ENCODE data around the gene CCL3. TPM values are rescaled to one million over a fixed set of nuclear protein-coding genes. Genes with fewer than 3 reads are reported as not detected.

Gene CCL3
- total and polyA plus RNA-seq, 2 of the 4 experiments (the other 2 are of a cell fraction) = not detected

- no peak overlapping the region for H3K4me2 ChIP-seq (ENCODE audit: low read depth, low read length)
- H2AK5ac ChIP-seq (ENCODE audit: low read depth, low read length) = no peak overlapping the region
- H2AFZ ChIP-seq (replicated peaks; ENCODE audit: low read length, poor library complexity) = no peak overlapping the region
- dilution Hi-C loops (cut with HindIII; ENCODE audit: low sequenced_read_pairs, unreplicated experiment) (no loop called here), in situ Hi-C loops (cut with MboI; ENCODE audit: low sequenced_read_pairs) (no loop called here), intact Hi-C loops (cut with micrococcal nuclease) (no loop called here)
- TF ChIP-seq FOS (IDR thresholded peaks at IDR 0.05; ENCODE audit: low read depth, low read length) (no peak), ELK1 (IDR thresholded peaks at IDR 0.05; ENCODE audit: borderline replicate concordance, low read depth, low read length) (no peak), MAFK (IDR thresholded peaks at IDR 0.05; ENCODE audit: low read depth, low read length) (no peak), CEBPB (IDR thresholded peaks at IDR 0.05; ENCODE audit: low read depth, low read length) (no peak), BHLHE40 (IDR thresholded peaks at IDR 0.05; ENCODE audit: low read depth, low read length) (no peak), CHD1 (IDR thresholded peaks at IDR 0.05; ENCODE audit: low read depth, low read length) (no peak), NFE2L2 (IDR thresholded peaks at IDR 0.05; ENCODE audit: low read depth, low read length) (no peak), RFX5 (IDR thresholded peaks at IDR 0.05; ENCODE audit: low read depth, low read length) (no peak), POLR2A (IDR thresholded peaks at IDR 0.05; ENCODE audit: low read depth, low read length) (no peak), RAD21 (IDR thresholded peaks at IDR 0.05; ENCODE audit: low read length) (no peak), SMC3 (IDR thresholded peaks at IDR 0.05; ENCODE audit: low read depth, low read length) (no peak), MAZ (IDR thresholded peaks at IDR 0.05; ENCODE audit: borderline replicate concordance, low read depth, low read length) (no peak), MXI1 (IDR thresholded peaks at IDR 0.05; ENCODE audit: borderline replicate concordance, low read depth, low read length) (no peak), CTCF (conservative IDR thresholded peaks at IDR 0.05; ENCODE audit: low read depth, low read length) (no peak), RCOR1 (IDR thresholded peaks at IDR 0.05; ENCODE audit: insufficient replicate concordance, low read length) (no peak), USF2 (IDR thresholded peaks at IDR 0.05; ENCODE audit: low read depth, low read length) (no peak)
- ChIA-PET CTCF (no interaction called here), POLR2A (ENCODE audit: unreplicated experiment) (no interaction called here)
- no peak overlapping the region for H3K23ac ChIP-seq (ENCODE audit: low read depth, low read length)
- H3K56ac ChIP-seq (ENCODE audit: extremely low read depth, insufficient read depth, low read length) = no peak overlapping the region
- H4K91ac ChIP-seq (ENCODE audit: insufficient read depth, low read depth, low read length) = no peak overlapping the region
- H3K9me3 ChIP-seq (ENCODE audit: control insufficient read depth, insufficient read depth, low read length) = peaks cover 4% of the 10 kb centered on the region; the same call in 1 of the 2 replicates
- ATAC-seq (ENCODE audit: low read depth) (no peak), DNase-seq (no peak)
- no peaks in the 10 kb centered on the region for H3K36me3 ChIP-seq (ENCODE audit: control insufficient read depth, insufficient read depth, low read length)
- no peak overlapping the region for H4K5ac ChIP-seq (ENCODE audit: low read depth, low read length)
- H3K27me3 ChIP-seq (ENCODE audit: control insufficient read depth, insufficient read depth, low read length) = no peaks in the 10 kb centered on the region
- H3K79me1 ChIP-seq (ENCODE audit: low read depth in 1 of 2, low read length in 2 of 2) = no peaks in the 10 kb centered on the region
- H2BK120ac ChIP-seq (ENCODE audit: low read depth, low read length) = no peak overlapping the region
- no peak overlapping the region for H3K14ac ChIP-seq (replicated peaks; ENCODE audit: low read depth, low read length)
- H3K27ac ChIP-seq (ENCODE audit: insufficient read depth, low read length) = no peak overlapping the region
- H3K4me3 ChIP-seq (ENCODE audit: insufficient read depth, low read depth, low read length) = no peak overlapping the region
- H3K9me1 ChIP-seq (ENCODE audit: insufficient read depth, low read length) = no peaks in the 10 kb centered on the region
- H2BK5ac ChIP-seq (ENCODE audit: low read depth, low read length, poor library complexity, severe bottlenecking) = no peak overlapping the region
- no peak overlapping the region for H3K4ac ChIP-seq (ENCODE audit: low read depth, low read length)
- H2BK15ac ChIP-seq (ENCODE audit: low read depth, low read length) = no peak overlapping the region
- no peak overlapping the region for H3K18ac ChIP-seq (ENCODE audit: low read depth, low read length)
- WGBS, 2 experiments (ENCODE audit: extremely low coverage in 2 of 2, insufficient read length in 1 of 2) = 40% methylated on average over 1 of the region's 7 CpGs; no CpG with 5 or more reads in 1 of the 2 experiments
- no peaks in the 10 kb centered on the region for H4K20me1 ChIP-seq (ENCODE audit: insufficient read depth, low read length)
- H2BK20ac ChIP-seq (ENCODE audit: low read depth, low read length) = no peak overlapping the region
- H2AK9ac ChIP-seq (replicated peaks; ENCODE audit: low read depth, low read length, poor library complexity) = no peak overlapping the region
- no peaks in the 10 kb centered on the region for H3K4me1 ChIP-seq (ENCODE audit: control insufficient read depth, insufficient read depth, low read length)
- H3K9ac ChIP-seq (ENCODE audit: low read depth, low read length) = no peak overlapping the region
- no TSS peak for BruUV-seq (replicated peaks)
- H4K8ac ChIP-seq (ENCODE audit: low read depth in 2 of 2, low read length in 2 of 2) = no peak overlapping the region
These were observed 37.4 kb upstream of the CCL3 start for GRCh38 chr17:36127199-36127893.
